ENCODE data around the gene PCSK4. TPM values are rescaled to one million over a fixed set of nuclear protein-coding genes. Genes with fewer than 3 reads are reported as not detected.

Gene PCSK4
- total RNA-seq, 4 donors from 2014 or later = 7.7 to 14.6 (median 12.1) TPM

GRCh38 chr19:1508507-1508856 lies 18.3 kb upstream of the PCSK4 start:
- H3K9me3 ChIP-seq = peaks cover 0 to 8% (median 0%) of the 10 kb centered on the region in 4 donors
- no peaks in the 10 kb centered on the region for H3K36me3 ChIP-seq
- H3K27ac ChIP-seq = peak overlapping the region in 3 of 4 donors; percentile 71 to 89 (median 83)
- TF ChIP-seq POLR2A (IDR thresholded peaks at IDR 0.05) = no peak
- TF ChIP-seq CTCF (IDR thresholded peaks at IDR 0.05) = no peak
- peak overlapping the region in 3 of 4 donors; percentile 38 to 54 (median 47) for H3K4me3 ChIP-seq
- H3K27me3 ChIP-seq = peaks cover 0 to 3% of the 10 kb centered on the region in 2 donors
- peaks cover 3 to 52% (median 7%) of the 10 kb centered on the region in 4 donors for H3K4me1 ChIP-seq
- no peak for DNase-seq

DNA sequence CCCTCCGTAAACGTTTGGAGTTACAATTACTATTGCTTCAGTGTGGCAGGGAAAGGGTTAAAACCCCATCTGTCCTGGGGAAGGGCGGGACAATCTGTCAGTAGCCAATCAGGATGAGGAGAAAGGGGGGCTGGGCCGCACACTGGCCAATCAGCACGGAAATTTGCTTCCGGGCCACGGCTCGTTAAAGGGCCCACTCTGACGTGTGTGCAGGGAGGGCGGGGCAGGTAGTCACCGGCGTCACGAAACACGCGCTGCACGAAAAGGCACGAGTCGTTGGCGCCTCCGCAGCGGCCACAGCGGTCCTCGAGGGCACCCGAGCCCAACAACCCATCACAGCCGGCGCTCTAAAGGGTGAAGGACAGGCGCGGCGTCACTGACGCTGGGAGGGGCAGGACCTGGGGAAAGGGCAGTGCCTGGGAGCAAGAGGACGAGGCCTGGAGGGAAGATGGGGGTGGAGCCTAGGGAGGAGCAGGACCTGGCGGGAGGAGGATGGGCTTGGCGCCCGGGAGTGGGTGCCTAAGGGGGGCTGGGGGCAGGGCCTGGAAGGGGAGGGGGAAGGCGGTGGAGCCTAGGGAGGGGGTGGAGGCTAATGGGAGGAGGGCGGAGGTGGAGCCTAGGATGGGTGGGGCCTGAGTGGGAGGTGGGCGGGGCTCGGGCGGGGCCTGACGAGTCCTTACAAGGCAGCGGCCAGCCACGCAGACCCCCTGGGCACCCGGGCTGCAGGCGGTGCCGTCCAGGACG lies 17.8 kb upstream of the PCSK4 start:
- H3K27me3 ChIP-seq = no peaks in the 10 kb centered on the region
- TF ChIP-seq CTCF (IDR thresholded peaks at IDR 0.05) = no peak
- no peak for TF ChIP-seq POLR2A (IDR thresholded peaks at IDR 0.05)
- H3K4me3 ChIP-seq = peak overlapping the region; percentile 25 to 54 (median 42)
- no peaks in the 10 kb centered on the region for H3K36me3 ChIP-seq
- peak overlapping the region; percentile 65 to 89 (median 77) for H3K27ac ChIP-seq
- H3K9me3 ChIP-seq = peaks cover 0 to 8% (median 0%) of the 10 kb centered on the region in 4 donors
- peaks cover 3 to 53% (median 7%) of the 10 kb centered on the region in 4 donors for H3K4me1 ChIP-seq
- peak; percentile 79 to 95 (median 94) for DNase-seq

GRCh38 chr19:1507192-1507660 lies 17.1 kb upstream of the PCSK4 start:
- peak overlapping the region in 3 of 4 donors; percentile 38 to 54 (median 47) for H3K4me3 ChIP-seq
- DNase-seq = no peak
- H3K4me1 ChIP-seq = peaks cover 3 to 52% (median 6%) of the 10 kb centered on the region in 4 donors
- no peaks in the 10 kb centered on the region for H3K36me3 ChIP-seq
- peak overlapping the region in 3 of 4 donors; percentile 65 to 89 (median 83) for H3K27ac ChIP-seq
- no peaks in the 10 kb centered on the region for H3K27me3 ChIP-seq
- TF ChIP-seq CTCF (IDR thresholded peaks at IDR 0.05) (no peak), POLR2A (IDR thresholded peaks at IDR 0.05) (no peak)
- H3K9me3 ChIP-seq = peaks cover 0 to 8% (median 0%) of the 10 kb centered on the region in 4 donors

DNA sequence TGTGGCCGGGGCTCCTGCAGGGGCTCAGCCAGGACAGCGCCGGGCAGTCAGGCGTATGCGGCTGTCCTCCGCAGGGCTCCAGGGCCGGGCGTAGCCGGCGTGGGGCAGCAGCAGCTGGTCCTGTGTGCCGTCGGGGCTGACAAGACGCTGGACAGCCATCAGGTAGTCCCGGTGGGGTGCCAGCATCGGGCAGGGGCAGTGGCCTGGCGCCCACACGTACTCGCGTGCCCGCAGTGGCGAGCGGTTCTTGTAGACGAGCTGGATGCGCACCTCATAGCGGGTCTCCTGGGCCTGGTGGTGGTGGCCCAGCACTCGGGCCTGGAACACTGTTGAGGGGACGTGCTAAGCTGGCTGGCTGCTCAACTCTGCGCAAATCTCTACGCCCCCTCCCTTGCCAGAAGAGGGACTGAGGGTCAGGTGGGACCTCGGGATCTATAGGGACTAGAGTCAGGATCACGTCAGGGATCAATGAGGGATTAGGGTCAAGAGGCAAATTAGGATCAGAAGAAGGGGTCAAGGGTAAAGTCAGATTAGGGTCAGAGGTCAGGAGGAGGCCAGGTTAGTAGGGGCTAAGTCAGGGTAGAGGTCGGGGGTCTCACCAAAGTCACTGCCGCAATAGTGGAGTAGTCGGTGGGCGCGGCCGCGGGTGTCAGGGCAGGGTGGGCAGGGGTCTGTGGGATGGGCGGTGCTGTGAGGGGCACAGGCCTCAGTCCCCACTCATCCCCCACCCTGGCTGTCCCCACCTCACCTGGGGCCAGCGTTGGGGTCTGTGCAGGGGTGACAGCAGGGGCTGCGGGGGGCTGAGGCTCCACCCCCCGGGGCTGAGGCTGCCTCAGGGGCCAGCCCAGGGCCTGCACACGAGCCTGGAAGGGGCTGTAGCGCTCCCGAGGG lies 16.1 kb upstream of the PCSK4 start:
- Histone ChIP-seq H3K27ac (no peak overlapping the region), H3K27me3 (no peaks in the 10 kb centered on the region), H3K4me3 (no peak overlapping the region), H3K4me1 (peaks cover 3 to 42% (median 6%) of the 10 kb centered on the region in 4 donors), H3K9me3 (peaks cover 0 to 8% (median 0%) of the 10 kb centered on the region in 4 donors), H3K36me3 (no peaks in the 10 kb centered on the region)
- TF ChIP-seq POLR2A (IDR thresholded peaks at IDR 0.05) (no peak), CTCF (IDR thresholded peaks at IDR 0.05) (no peak)
- DNase-seq = no peak

DNA sequence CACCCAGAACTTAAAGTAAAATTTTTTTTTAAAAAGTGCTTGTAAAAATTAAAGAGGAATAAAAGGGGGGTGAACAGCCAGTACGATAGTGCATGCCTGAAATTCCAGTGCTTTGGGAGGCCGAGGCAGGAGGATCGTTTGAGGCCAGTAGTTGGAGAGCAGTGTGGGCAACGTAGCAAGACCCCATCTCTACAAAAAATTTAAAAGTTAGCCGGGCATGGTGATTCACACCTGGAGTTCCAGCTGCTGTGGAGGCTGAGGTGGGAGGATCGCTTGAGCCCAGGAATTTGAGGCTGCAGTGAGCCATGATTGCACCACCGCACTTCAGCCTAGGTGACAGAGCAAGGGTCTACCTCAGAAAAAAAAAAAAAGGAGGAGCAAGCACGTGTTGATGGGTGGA lies 14.9 kb upstream of the PCSK4 start:
- no peak for TF ChIP-seq CTCF (IDR thresholded peaks at IDR 0.05)
- TF ChIP-seq POLR2A (IDR thresholded peaks at IDR 0.05) = no peak
- H3K27me3 ChIP-seq = no peaks in the 10 kb centered on the region

More for the DNA sequence above, 14.9 kb upstream of the PCSK4 start:
- Histone ChIP-seq H3K4me3 (no peak overlapping the region), H3K36me3 (no peaks in the 10 kb centered on the region), H3K9me3 (peaks cover 0 to 8% (median 0%) of the 10 kb centered on the region in 4 donors), H3K4me1 (peaks cover 3 to 30% (median 6%) of the 10 kb centered on the region in 4 donors), H3K27ac (no peak overlapping the region)
- DNase-seq = no peak

All from Peyer's patch (tissue), 4 donors.